Measurements from ENCODE around the gene SWAP70. TPM values are rescaled to one million over a fixed set of nuclear protein-coding genes. Genes with fewer than 3 reads are reported as not detected.

SWAP70 gene
- total RNA-seq, 1 donor from 2014 or later, result 39.7 TPM

DNA sequence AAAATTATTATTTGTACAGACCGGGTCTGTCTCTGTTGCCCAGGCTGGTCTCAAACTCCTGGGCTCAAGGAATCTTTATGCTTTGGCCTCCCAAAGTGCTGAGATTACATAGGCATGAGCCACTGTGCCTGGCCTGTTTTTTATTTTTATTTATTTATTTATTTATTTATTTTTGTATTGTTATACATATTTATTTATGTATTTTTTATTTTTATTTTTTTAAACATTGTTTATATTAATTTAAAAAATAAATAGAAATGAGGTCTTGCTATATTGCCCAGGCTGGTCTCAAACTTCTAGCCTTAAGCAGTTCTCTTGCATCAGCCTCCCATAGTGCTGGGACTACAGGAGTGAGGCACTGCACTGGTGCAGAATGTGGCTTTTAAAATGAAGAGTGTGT lies 47.0 kb downstream of the SWAP70 start:
- Mint-ChIP-seq H3K4me3 (ENCODE audit: unreplicated experiment) (no peak overlapping the region), H3K9me3 (ENCODE audit: unreplicated experiment) (no peaks in the 10 kb centered on the region), H3K27me3 (ENCODE audit: unreplicated experiment) (no peaks in the 10 kb centered on the region), H3K27ac (ENCODE audit: unreplicated experiment) (no peak overlapping the region), H3K4me1 (ENCODE audit: unreplicated experiment) (peaks cover 30% of the 10 kb centered on the region), H3K36me3 (ENCODE audit: unreplicated experiment) (peaks cover 11% of the 10 kb centered on the region)
- DNase-seq (ENCODE audit: extremely low spot score, unreplicated experiment), result no peak
- TF ChIP-seq, protein P1, sequence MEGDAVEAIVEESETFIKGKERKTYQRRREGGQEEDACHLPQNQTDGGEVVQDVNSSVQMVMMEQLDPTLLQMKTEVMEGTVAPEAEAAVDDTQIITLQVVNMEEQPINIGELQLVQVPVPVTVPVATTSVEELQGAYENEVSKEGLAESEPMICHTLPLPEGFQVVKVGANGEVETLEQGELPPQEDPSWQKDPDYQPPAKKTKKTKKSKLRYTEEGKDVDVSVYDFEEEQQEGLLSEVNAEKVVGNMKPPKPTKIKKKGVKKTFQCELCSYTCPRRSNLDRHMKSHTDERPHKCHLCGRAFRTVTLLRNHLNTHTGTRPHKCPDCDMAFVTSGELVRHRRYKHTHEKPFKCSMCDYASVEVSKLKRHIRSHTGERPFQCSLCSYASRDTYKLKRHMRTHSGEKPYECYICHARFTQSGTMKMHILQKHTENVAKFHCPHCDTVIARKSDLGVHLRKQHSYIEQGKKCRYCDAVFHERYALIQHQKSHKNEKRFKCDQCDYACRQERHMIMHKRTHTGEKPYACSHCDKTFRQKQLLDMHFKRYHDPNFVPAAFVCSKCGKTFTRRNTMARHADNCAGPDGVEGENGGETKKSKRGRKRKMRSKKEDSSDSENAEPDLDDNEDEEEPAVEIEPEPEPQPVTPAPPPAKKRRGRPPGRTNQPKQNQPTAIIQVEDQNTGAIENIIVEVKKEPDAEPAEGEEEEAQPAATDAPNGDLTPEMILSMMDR (IDR thresholded peaks at IDR 0.05), result no peak

DNA sequence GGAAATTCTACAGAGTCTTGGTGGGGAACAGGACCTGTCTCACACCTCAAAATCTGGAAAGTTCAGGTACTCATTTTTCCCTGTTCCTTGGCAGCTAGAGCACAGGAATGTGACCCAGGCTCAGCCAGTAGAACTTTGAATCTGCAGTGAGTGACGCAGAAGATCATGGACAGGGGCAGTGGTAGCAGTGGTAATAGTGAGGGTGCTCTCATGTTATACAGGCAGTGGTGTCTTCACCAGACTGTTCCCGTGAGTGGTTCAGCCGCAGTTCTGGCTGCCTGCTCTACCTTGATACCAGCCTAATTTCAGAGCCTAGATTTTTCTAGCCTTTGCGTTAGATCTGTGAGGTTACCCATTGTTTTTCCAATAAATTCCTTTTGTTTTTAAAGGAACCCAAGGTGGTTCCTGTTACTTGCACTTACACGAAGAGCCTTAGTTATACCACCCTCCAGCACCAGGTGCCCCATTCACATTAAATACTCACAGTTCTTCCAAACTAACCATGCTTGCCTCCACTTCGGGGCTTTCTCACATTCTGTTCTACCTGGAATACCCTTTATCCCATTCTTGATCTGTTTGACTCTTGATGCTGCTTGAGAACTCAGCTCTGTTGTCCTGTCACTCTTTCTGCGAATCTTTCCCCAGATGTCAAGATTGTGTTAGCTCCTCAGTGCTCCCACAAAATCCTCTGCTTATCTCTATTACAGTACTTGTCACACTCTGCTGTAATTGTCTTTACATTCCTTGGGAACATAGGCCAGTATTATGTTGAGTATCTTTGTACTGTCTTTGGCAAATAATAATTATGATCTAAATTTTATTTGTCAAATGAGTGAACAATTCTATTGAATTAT lies 47.8 kb downstream of the SWAP70 start:
- H3K27ac Mint-ChIP-seq (ENCODE audit: unreplicated experiment), result no peak overlapping the region
- H3K36me3 Mint-ChIP-seq (ENCODE audit: unreplicated experiment), result peaks cover 14% of the 10 kb centered on the region
- DNase-seq (ENCODE audit: extremely low spot score, unreplicated experiment), result no peak
- peaks cover 35% of the 10 kb centered on the region for H3K4me1 Mint-ChIP-seq (ENCODE audit: unreplicated experiment)
- H3K9me3 Mint-ChIP-seq (ENCODE audit: unreplicated experiment), result no peaks in the 10 kb centered on the region
- H3K27me3 Mint-ChIP-seq (ENCODE audit: unreplicated experiment), result no peaks in the 10 kb centered on the region
- no peak overlapping the region for H3K4me3 Mint-ChIP-seq (ENCODE audit: unreplicated experiment)
- TF ChIP-seq, protein P1 (IDR thresholded peaks at IDR 0.05), result no peak

DNA sequence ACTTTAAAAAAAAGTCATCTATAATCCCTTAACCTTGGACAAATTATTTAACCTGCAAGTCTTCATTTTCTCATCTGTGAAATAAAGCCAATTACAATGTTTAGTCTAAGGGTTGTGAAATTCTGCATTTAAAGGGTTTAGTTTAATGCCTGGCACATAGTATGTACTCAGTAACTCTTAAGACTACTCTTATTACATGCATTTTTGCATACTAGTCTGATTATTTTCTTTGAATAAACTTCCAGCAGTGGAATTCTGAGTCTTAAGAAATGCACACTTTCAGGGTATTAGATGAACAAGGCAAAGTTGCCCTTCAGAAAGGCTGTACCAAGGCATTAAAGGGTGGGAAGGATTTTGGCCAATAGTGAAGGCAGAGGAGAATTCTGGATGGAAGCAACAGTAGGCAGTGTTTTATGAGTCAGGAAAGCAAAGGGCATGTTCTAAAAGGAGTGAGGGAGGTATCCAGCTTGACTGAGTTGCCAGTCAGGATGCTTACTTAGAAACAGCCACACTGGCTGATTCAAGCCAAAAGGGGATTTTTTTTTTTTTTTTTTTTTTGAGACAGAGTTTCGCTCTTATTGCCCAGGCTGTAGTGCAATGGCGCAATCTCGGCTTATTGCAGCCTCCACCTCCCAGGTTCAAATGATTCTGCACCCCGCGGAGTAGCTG lies 50.5 kb downstream of the SWAP70 start:
- no peak overlapping the region for H3K4me3 Mint-ChIP-seq (ENCODE audit: unreplicated experiment)

DNA sequence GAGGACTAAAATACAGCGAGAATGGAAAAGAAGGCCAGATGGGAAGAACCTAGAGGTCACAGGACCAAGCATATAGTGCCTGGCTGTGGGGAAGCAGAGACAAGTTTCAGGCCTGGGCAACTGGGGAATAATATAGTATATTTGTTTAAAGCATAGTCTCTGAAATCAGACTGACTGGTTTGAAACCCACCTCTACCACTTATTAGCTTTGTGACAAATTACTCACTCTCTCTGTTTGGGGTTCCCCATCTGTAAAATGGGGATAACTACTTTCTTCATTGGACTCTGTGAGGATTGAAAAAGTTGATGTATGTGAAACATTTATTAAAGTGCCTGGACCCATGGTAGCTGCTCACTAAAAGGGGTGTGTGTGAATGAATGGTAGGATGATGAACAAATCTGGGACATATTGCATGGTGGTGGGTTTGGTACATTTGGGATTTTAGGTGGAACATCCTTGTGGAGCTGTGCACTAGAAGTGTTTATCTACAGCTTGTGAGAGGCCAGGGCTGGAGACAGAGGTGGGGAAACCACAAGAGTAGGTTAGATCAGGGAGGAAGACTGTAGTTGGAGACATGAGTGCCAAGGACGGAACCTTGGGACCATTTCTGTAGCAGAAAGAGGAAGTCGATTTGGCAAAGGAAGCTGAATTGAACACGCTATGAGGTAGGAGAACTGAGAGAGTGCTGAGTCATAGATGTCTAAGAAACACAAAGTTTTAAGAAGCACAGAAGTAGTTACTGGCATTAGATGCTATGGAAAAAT lies 52.6 kb downstream of the SWAP70 start:
- Mint-ChIP-seq H3K4me1 (ENCODE audit: unreplicated experiment) (peaks cover 50% of the 10 kb centered on the region), H3K27me3 (ENCODE audit: unreplicated experiment) (no peaks in the 10 kb centered on the region), H3K4me3 (ENCODE audit: unreplicated experiment) (no peak overlapping the region), H3K27ac (ENCODE audit: unreplicated experiment) (peak overlapping the region; percentile 86), H3K9me3 (ENCODE audit: unreplicated experiment) (peaks cover 3% of the 10 kb centered on the region), H3K36me3 (ENCODE audit: unreplicated experiment) (peaks cover 21% of the 10 kb centered on the region)
- DNase-seq (ENCODE audit: extremely low spot score, unreplicated experiment), result no peak
- TF ChIP-seq, protein P1 (IDR thresholded peaks at IDR 0.05), result no peak

More for the DNA sequence above, 50.5 kb downstream of the SWAP70 start:
- TF ChIP-seq, protein P1 (IDR thresholded peaks at IDR 0.05), result no peak
- DNase-seq (ENCODE audit: extremely low spot score, unreplicated experiment), result no peak
- Mint-ChIP-seq H3K4me1 (ENCODE audit: unreplicated experiment) (peaks cover 44% of the 10 kb centered on the region), H3K27ac (ENCODE audit: unreplicated experiment) (no peak overlapping the region), H3K9me3 (ENCODE audit: unreplicated experiment) (no peaks in the 10 kb centered on the region), H3K36me3 (ENCODE audit: unreplicated experiment) (peaks cover 14% of the 10 kb centered on the region), H3K27me3 (ENCODE audit: unreplicated experiment) (no peaks in the 10 kb centered on the region)
